Measurements from ENCODE around the gene LANCL1. TPM values are rescaled to one million over a fixed set of nuclear protein-coding genes. Genes with fewer than 3 reads are reported as not detected.

LANCL1 gene
- polyA plus RNA-seq, 1 donor from 2014 or later = 76.7 TPM

- H3K4me2 ChIP-seq (ENCODE audit: low read length) = no peak overlapping the region
- H3K9ac ChIP-seq (ENCODE audit: low read length) = no peak overlapping the region
- no peak overlapping the region for H2AFZ ChIP-seq (ENCODE audit: low read depth, low read length)
- H3K36me3 ChIP-seq (ENCODE audit: insufficient read depth, low read length) = peaks cover 4% of the 10 kb centered on the region
- no peak overlapping the region for H3K4me3 ChIP-seq (ENCODE audit: low read length)
- no peaks in the 10 kb centered on the region for H3K27me3 ChIP-seq (ENCODE audit: insufficient read depth, low read depth, low read length)
- no peaks in the 10 kb centered on the region for H3K9me2 ChIP-seq (ENCODE audit: insufficient read depth, low read length)
- no peaks in the 10 kb centered on the region for H4K20me1 ChIP-seq (ENCODE audit: insufficient read depth)
- H3K79me2 ChIP-seq (replicated peaks; ENCODE audit: insufficient read depth, low read length) = peaks cover 12% of the 10 kb centered on the region
- no peak for TF ChIP-seq TAF1 (IDR thresholded peaks at IDR 0.05; ENCODE audit: low read depth)
- no peak for TF ChIP-seq RAD21 (conservative IDR thresholded peaks at IDR 0.05)
- TF ChIP-seq EZH2 (IDR thresholded peaks at IDR 0.05; ENCODE audit: borderline replicate concordance, insufficient read depth, low read length, poor library complexity, severe bottlenecking) = no peak
- TF ChIP-seq MXI1 (conservative IDR thresholded peaks at IDR 0.05; ENCODE audit: poor library complexity, severe bottlenecking) = no peak
- no peak for TF ChIP-seq CTCF (IDR thresholded peaks at IDR 0.05; ENCODE audit: poor library complexity, severe bottlenecking)
- no peak for TF ChIP-seq POLR2AphosphoS5 (IDR thresholded peaks at IDR 0.05)
- TF ChIP-seq EP300 (conservative IDR thresholded peaks at IDR 0.05; ENCODE audit: poor library complexity, severe bottlenecking) = no peak
- TF ChIP-seq REST (IDR thresholded peaks at IDR 0.05; ENCODE audit: borderline replicate concordance) = no peak
- no peak for TF ChIP-seq SMC3 (conservative IDR thresholded peaks at IDR 0.05; ENCODE audit: poor library complexity)
- H3K9me3 ChIP-seq (ENCODE audit: low read length) = no peaks in the 10 kb centered on the region
- H3F3A ChIP-seq (ENCODE audit: insufficient read depth, low read length, poor library complexity, severe bottlenecking) = no peaks in the 10 kb centered on the region
- H3K27ac ChIP-seq (ENCODE audit: low read length) = no peak overlapping the region
Observed at GRCh38 chr2:210478661-210479060, 2.1 kb upstream of the LANCL1 start.

GRCh38 chr2:210477496-210477895, 937 bp upstream of the LANCL1 start:
- H3K27ac ChIP-seq (ENCODE audit: low read length) = no peak overlapping the region

GRCh38 chr2:210475706-210476105, 853 bp downstream of the LANCL1 start:
- Histone ChIP-seq H3K9ac (ENCODE audit: low read length) (peak overlapping the region; percentile 90), H3K36me3 (ENCODE audit: insufficient read depth, low read length) (peaks cover 8% of the 10 kb centered on the region), H2AFZ (ENCODE audit: low read depth, low read length) (peak overlapping the region; percentile 87), H3K4me2 (ENCODE audit: low read length) (peak overlapping the region; percentile 87), H3K27ac (ENCODE audit: low read length) (peak overlapping the region; percentile 64), H3K27me3 (ENCODE audit: insufficient read depth, low read depth, low read length) (no peaks in the 10 kb centered on the region), H3K9me3 (ENCODE audit: low read length) (no peaks in the 10 kb centered on the region), H3K4me3 (ENCODE audit: low read length) (peak overlapping the region; percentile 80), H3K9me2 (ENCODE audit: insufficient read depth, low read length) (no peaks in the 10 kb centered on the region), H3K79me2 (replicated peaks; ENCODE audit: insufficient read depth, low read length) (peaks cover 12% of the 10 kb centered on the region), H3F3A (ENCODE audit: insufficient read depth, low read length, poor library complexity, severe bottlenecking) (no peaks in the 10 kb centered on the region), H4K20me1 (ENCODE audit: insufficient read depth) (no peaks in the 10 kb centered on the region)
- TF ChIP-seq CTCF (IDR thresholded peaks at IDR 0.05; ENCODE audit: poor library complexity, severe bottlenecking) = no peak
- TF ChIP-seq REST (IDR thresholded peaks at IDR 0.05; ENCODE audit: borderline replicate concordance) = no peak
- no peak for TF ChIP-seq EP300 (conservative IDR thresholded peaks at IDR 0.05; ENCODE audit: poor library complexity, severe bottlenecking)

More at GRCh38 chr2:210477496-210477895, 937 bp upstream of the LANCL1 start:
- H3K9me2 ChIP-seq (ENCODE audit: insufficient read depth, low read length) = no peaks in the 10 kb centered on the region
- H3K4me2 ChIP-seq (ENCODE audit: low read length) = no peak overlapping the region
- no peaks in the 10 kb centered on the region for H3F3A ChIP-seq (ENCODE audit: insufficient read depth, low read length, poor library complexity, severe bottlenecking)
- H3K27me3 ChIP-seq (ENCODE audit: insufficient read depth, low read depth, low read length) = no peaks in the 10 kb centered on the region
- H3K79me2 ChIP-seq (replicated peaks; ENCODE audit: insufficient read depth, low read length) = peaks cover 12% of the 10 kb centered on the region
- no peaks in the 10 kb centered on the region for H3K9me3 ChIP-seq (ENCODE audit: low read length)
- H2AFZ ChIP-seq (ENCODE audit: low read depth, low read length) = no peak overlapping the region
- no peak overlapping the region for H3K9ac ChIP-seq (ENCODE audit: low read length)
- no peak for TF ChIP-seq POLR2AphosphoS5 (IDR thresholded peaks at IDR 0.05)
- TF ChIP-seq SMC3 (conservative IDR thresholded peaks at IDR 0.05; ENCODE audit: poor library complexity) = no peak
- H3K4me3 ChIP-seq (ENCODE audit: low read length) = no peak overlapping the region
- H3K36me3 ChIP-seq (ENCODE audit: insufficient read depth, low read length) = peaks cover 4% of the 10 kb centered on the region
- H4K20me1 ChIP-seq (ENCODE audit: insufficient read depth) = no peaks in the 10 kb centered on the region
